Superior temporal gyrus (tissue), 1 donor: Measurements from ENCODE around the gene DLEC1.

Experiments
- DNase-seq: peaks from one replicate; pipeline ENCODE4 v3.0.0-alpha.2; 2016; ENCODE audit errors: extremely low spot score

The DLEC1 gene

DNA sequence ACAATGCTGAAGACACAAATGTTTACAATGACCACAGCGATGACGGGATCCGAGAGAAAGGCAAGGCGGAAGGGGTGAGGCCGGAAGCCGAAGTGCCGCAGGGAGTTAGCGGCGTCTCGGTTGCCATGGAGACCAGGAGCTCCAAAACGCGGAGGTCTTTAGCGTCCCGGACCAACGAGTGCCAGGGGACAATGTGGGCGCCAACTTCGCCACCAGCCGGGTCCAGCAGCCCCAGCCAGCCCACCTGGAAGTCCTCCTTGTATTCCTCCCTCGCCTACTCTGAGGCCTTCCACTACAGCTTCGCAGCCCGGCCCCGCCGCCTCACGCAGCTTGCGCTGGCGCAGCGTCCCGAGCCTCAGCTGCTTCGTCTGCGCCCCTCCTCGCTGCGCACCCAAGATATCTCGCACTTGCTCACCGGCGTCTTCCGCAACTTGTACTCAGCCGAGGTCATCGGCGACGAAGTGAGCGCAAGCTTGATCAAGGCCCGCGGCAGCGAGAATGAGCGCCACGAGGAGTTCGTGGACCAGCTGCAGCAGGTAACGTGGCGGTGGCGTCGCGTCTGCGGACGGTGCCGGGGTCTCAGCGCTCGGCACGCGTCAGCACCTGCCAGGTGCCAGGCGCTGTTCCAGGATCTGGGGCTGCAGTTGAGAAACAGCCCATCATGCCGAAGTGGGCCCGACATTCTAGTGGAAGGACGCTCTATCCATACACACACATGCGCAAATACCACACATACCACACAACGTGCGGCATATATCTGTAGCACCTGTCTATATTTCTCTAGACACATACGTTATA is at the start of gene DLEC1:
DLEC1 (plus strand) TSS at position 108 of the 798 bp plus-strand sequence; CDS start at position 126, 18 bp downstream.
- DNase-seq = no peak

- DNase-seq = no peak
These were observed 49.1 kb upstream of the DLEC1 start for GRCh38 chr3:37989821-37990480.

GRCh38 chr3:37990527-37990926 is 48.5 kb upstream of the DLEC1 start, which contains the start of gene VILL:
Gene VILL (plus strand): TSS chr3:37990786. CDS start chr3:37993673, 2,887 bp downstream.
- no peak for DNase-seq

- no peak for DNase-seq
These were observed 47.9 kb upstream of the DLEC1 start for GRCh38 chr3:37991109-37991508.

DNA sequence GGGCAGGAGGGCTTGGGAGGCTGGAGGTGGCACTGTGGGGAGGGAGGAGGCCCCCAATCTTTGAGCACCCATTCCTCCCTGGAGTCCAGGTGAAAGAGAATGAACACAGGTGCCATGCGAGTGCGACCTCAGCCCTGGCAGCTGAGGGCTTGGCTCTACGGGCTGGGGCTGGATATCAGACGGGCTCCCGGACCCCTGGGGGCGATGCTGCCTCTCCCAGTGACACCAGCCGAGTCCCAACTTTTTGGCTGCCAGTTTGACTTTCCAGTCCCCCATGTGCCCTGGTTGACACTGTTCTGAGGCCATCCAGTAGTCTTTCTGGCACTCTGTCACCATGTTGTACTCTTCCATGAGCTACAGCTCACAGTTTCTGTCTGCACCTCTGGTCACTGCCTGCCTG is 47.2 kb upstream of the DLEC1 start:
- DNase-seq = no peak

DNA sequence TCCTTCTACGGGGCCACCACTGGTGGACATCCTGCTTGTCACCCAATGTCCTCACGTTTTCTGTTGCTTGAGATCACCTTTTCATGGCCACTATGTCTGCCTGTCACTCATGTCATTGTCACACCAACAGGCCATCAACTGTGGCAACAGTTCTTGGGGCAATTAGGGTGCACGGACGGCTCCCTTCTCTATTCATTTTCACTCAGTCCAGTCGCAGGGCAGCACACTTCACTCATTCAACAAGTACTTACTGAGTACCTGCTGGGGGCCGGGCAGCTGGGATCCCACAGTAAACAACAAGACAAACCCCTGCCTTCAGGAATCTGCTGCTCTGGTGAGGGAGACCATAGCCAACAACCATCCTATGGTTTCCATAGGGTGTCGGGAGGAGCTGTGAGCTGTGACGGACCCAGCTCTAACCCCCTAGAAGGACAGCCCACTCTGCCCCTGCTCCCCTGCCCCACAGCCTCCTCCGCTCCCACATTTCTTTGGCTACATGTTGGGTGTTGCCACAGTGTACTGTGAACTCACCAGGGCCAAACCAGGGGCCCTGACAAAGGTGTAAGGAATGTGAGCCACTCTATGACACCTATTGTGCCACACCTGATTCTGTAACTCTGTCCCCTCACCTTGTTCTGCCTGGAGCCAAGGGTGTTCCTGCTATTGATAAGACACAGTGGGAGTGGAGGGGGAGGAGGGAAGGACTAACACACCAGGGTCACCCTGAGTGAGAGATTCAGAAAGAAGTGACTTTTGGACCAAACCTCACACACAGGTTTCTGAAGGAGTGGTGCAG is 46.5 kb upstream of the DLEC1 start:
- DNase-seq = no peak

GRCh38 chr3:37993067-37993455 is 45.9 kb upstream of the DLEC1 start:
- DNase-seq = no peak

DNA sequence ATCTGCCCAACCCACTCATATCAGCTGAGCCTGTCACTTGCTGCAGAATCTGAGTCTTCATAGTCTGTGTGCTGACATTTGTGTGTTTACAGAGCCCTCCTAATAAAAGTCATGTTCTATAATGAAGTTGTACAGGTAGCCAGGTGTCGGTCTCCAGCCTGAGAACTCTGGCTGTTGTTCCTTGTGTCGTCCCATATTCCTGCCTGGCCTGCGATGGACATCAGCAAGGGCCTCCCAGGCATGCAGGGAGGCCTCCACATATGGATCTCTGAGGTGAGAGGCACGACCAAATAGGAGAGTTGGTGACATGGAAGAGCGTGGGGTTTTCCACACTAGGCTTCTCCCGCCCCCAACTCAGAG is 45.6 kb upstream of the DLEC1 start:
- no peak for DNase-seq

DNA sequence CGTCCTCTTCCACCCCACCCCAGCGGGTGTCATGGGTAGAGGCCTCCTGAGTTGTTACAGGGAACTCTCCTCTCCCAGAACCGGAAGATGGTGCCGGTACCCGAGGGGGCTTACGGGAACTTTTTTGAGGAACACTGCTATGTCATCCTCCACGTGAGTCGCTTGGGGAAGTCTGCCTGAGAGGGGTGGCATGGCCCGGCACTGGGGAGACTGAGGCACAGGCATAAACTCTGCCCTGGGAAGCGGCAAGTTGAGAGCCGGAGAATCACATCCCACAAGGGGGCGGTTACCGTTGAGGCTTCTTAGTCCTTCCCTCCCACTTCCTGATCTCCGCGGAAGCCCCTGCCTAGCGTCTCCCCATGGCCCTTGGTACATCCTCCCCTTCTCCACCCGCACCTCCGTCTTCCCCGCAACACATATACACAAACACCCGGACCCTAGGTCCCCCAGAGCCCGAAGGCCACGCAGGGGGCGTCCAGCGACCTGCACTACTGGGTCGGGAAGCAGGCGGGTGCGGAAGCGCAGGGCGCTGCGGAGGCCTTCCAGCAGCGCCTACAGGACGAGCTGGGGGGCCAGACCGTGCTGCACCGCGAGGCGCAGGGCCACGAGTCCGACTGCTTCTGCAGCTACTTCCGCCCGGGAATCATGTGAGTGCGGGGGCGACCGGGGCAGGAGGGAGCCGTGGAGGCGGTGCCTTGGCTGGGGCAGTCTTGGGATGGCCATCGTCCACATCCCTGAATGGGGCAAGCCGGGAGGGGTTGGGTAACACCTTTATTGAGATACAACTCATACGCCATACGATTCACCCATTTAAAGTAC is 45.0 kb upstream of the DLEC1 start:
- DNase-seq = peak; percentile 44

- DNase-seq = no peak
These were observed 44.4 kb upstream of the DLEC1 start for GRCh38 chr3:37994639-37994972.

GRCh38 chr3:37995652-37996641 is 43.1 kb upstream of the DLEC1 start:
- peak; percentile 51 for DNase-seq

GRCh38 chr3:37996785-37997301 is 42.2 kb upstream of the DLEC1 start:
- peak; percentile 75 for DNase-seq

DNA sequence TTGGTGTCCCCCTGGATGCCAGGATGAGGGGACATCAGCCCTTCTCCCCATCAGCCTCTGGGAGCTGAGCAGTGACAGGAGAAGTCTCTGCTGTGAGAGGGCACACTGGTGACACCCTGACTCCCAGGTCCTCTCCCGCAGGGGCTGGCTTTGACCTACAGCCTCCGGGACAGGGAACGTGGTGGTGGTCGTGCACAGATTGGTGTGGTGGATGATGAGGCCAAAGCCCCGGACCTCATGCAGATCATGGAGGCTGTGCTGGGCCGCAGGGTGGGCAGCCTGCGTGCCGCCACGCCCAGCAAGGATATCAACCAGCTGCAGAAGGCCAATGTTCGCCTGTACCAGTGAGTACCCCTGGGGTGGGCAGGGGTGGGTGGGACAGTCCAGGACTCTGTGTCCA is 41.7 kb upstream of the DLEC1 start:
- no peak for DNase-seq

DNA sequence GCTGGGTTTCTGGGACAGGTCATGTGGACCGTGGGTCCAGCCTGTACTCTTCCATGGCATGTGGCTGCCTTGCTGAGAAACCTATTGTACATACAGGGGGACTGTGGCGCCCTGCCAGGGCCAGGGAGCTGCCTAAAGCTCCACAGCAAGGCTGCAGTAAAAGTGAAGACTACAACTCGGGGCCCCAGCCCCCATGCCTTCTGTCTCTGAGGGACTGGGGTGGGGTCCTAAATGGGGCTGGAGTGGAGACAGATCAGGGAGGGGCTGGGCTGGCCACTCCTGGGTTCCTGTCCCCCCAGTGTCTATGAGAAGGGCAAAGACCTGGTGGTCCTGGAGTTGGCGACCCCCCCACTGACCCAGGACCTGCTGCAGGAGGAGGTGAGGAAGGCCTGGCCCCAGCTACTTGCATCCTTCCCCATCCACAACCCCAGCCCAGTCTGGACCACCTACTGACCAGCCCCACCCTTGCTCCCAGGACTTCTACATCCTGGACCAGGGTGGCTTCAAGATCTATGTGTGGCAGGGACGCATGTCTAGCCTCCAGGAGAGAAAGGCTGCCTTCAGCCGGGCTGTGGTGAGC is 41.1 kb upstream of the DLEC1 start:
- no peak for DNase-seq

- no peak for DNase-seq
These were observed 39.2 kb upstream of the DLEC1 start for GRCh38 chr3:37999836-38000235.

- no peak for DNase-seq
These were observed 38.6 kb upstream of the DLEC1 start for GRCh38 chr3:38000242-38000916.

DNA sequence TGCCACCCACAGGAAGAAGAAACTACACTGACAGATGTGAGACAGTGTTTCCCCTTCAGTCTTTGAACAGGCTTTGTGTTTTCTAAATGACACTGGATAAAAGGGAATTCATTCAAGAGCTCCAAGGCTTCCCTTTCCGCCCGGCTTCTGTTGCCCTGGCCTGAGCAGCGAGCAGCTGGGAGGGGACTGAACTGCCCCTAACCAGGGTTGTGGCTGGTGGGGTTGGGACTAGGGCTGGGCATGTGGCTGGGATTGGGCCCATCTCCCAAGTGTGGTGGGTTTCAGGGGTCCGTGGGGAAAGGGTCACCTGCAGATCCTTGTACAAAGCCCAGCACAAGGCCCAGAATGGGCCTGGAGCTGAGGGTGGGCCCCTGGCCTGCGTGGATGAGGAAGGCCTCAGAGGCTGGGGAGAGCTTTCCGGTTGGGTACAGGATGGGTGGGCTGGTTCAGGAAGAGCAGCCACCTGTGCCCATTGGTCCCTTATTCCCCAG is 38.0 kb upstream of the DLEC1 start:
- peak; percentile 61 for DNase-seq

DNA sequence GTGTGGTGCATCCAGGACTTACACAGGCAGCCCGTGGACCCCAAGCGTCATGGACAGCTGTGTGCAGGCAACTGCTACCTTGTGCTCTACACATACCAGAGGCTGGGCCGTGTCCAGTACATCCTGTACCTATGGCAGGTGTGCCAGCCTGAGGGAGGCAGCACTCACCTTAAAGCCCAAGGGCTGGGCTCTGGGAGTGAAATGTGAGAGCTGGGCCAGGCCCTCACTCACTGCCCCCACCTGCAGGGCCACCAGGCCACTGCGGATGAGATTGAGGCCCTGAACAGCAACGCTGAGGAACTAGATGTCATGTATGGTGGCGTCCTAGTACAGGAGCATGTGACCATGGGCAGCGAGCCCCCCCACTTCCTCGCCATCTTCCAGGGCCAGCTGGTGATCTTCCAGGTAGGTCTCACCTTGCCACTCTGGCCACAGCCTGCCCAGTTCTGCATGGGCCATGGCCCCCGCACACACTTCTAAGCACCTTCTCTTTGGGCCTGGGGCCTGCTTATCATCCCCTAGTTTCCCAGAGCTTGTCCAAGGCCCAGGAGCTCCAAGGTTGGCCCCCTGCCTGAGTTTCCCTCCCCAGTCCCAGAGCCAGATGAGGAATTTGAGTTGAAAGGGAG is 37.4 kb upstream of the DLEC1 start:
- DNase-seq = no peak
